ENCODE measurements around the gene P2RX6.

The P2RX6 gene

DNA sequence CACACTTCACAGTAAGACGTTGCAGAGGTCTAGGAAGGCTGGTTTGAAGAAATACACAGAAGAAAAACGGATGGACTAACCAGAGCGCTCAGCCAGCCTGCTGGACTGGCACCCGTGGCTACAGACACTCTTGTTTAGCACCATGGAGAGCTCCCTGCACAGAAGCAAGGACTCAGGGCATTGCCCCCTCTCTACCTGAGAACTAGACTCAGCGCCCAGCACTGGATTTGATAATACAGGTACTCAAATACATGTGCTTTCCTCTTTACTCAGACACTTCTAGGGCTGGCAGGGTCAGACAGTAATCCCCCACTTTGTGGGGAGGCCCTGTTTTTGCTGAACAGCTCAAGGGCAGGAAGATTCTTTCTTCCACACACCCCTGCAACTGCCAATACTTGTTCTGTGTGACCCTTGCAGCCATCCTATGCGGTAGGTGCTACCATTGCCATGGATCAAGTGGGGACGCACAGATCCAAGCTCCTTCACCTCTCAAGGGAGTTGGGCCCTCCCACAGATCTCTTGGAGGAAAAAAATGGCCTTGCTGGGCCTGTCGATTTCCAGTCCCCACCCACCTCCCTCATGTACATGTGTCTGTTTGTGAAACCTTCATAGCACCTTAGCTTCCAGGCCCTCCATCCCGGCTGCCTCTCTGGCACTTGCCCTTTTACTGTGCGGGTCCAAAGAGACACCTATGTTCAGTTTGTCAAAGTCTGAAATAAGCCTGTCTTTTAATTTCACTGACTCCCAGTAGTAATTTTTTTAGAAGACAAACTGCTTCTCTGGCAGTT lies 5.1 kb upstream of the P2RX6 start:
- no peak for DNase-seq (ENCODE audit: extremely low read depth, low read depth)
- no peak overlapping the region for H3K4me3 ChIP-seq (replicated peaks; ENCODE audit: low read depth, low read length)
- no peak for TF ChIP-seq CTCF (IDR thresholded peaks at IDR 0.05; ENCODE audit: low read depth, low read length, missing control alignments)

DNA sequence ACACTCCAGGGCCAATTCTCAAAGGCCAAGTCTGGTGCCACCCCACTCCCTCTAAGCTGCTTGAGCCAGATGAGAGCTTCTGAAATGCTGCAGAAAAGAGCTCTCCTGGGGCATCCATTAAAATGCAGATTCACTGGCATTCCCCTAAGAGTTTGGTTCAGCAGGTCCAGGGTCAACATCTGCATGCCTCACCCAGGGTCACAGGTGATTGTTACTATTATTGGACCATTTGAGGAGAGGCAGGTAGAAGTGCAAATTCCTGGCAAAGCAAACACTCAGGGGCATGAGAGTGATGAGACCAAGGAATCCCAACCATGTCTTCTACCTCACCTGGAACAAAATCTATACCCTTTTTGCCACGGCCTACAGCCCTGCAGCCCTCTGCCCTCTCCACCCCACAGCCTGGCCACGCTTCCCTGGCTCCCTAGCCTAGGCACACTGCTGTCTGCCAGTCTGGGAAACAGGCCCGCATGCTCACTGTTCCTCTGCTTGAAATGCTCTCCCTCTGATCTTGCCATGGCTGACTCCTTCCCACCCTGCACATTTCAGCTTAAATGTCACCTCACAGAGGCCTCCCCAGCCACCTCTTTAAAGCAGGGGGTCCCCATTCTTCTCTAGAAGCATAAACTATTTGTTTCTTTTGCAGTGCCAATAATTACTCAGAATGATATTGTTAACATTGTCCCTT lies 4.4 kb upstream of the P2RX6 start:
- DNase-seq (ENCODE audit: extremely low read depth, low read depth): no peak
- TF ChIP-seq CTCF (IDR thresholded peaks at IDR 0.05; ENCODE audit: low read depth, low read length, missing control alignments): no peak
- no peak overlapping the region for H3K4me3 ChIP-seq (replicated peaks; ENCODE audit: low read depth, low read length)

- no peak for DNase-seq (ENCODE audit: extremely low read depth, low read depth)
- H3K4me3 ChIP-seq (replicated peaks; ENCODE audit: low read depth, low read length): no peak overlapping the region
Measured at GRCh38 chr22:21012446-21013407, 2.2 kb upstream of the P2RX6 start.

GRCh38 chr22:21013657-21014201 lies 1.2 kb upstream of the P2RX6 start:
- no peak for DNase-seq (ENCODE audit: extremely low read depth, low read depth)
- peak overlapping the region; percentile 55 for H3K4me3 ChIP-seq (replicated peaks; ENCODE audit: low read depth, low read length)
- TF ChIP-seq CTCF (IDR thresholded peaks at IDR 0.05; ENCODE audit: low read depth, low read length, missing control alignments): no peak

More at GRCh38 chr22:21012446-21013407, 2.2 kb upstream of the P2RX6 start:
- no peak for TF ChIP-seq CTCF (IDR thresholded peaks at IDR 0.05; ENCODE audit: low read depth, low read length, missing control alignments)

GRCh38 chr22:21014202-21014725 lies 701 bp upstream of the P2RX6 start:
- TF ChIP-seq CTCF (IDR thresholded peaks at IDR 0.05; ENCODE audit: low read depth, low read length, missing control alignments): no peak
- peak; percentile 67 for DNase-seq (ENCODE audit: extremely low read depth, low read depth)
- peak overlapping the region; percentile 55 for H3K4me3 ChIP-seq (replicated peaks; ENCODE audit: low read depth, low read length)

GRCh38 chr22:21015466-21016006 lies 571 bp downstream of the P2RX6 start:
- no peak for TF ChIP-seq CTCF (IDR thresholded peaks at IDR 0.05; ENCODE audit: low read depth, low read length, missing control alignments)
- no peak for DNase-seq (ENCODE audit: extremely low read depth, low read depth)
- H3K4me3 ChIP-seq (replicated peaks; ENCODE audit: low read depth, low read length): peak overlapping the region; percentile 55; the same call in 1 of the 2 replicates
